Epithelial cell of esophagus (primary cell): ENCODE measurements around the gene RBMXL3.
"Not testable (repeated sequence)": the region's sequence is repeated elsewhere in the genome, so short reads cannot be mapped to it uniquely, and the experiment has no call there.

Experiments used
- DNase-seq: peaks from one replicate; pipeline ENCODE4 v3.0.0; 2010; ENCODE audit warnings: low read depth
- H3K4me3 ChIP-seq: 2 replicates; pipeline ENCODE4 v1.5.1; 2011; ENCODE audit warnings: mild to moderate bottlenecking, low read length, control low read depth
- TF ChIP-seq, protein P1 (sequence below): IDR thresholded peaks from 2 replicates; pipeline ENCODE4 v1.5.1; 2011; ENCODE audit warnings: low read depth, mild to moderate bottlenecking, low read length, control low read depth, inconsistent platforms; ENCODE audit not compliant: insufficient read depth; ENCODE audit errors: missing control alignments

The RBMXL3 gene

DNA sequence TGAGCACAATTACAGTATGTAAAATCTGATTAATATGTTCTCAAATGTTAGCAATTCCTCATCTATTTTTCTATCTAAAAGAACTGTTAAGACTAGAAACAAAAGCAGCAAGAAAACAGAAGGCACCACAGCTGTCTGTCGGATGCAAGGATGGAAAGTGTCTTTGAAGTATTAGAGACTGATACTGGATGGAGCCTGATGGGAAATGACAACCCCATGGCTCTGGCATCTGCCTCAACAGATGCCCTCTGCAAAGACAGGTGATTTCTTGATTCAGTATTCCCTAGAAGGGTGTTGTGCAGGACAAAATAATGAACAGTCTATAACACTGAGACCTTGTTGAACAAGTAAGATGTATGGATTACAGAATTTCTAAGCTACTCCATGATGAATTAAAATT, 24.9 kb downstream of the RBMXL3 start:
- TF ChIP-seq, protein P1, sequence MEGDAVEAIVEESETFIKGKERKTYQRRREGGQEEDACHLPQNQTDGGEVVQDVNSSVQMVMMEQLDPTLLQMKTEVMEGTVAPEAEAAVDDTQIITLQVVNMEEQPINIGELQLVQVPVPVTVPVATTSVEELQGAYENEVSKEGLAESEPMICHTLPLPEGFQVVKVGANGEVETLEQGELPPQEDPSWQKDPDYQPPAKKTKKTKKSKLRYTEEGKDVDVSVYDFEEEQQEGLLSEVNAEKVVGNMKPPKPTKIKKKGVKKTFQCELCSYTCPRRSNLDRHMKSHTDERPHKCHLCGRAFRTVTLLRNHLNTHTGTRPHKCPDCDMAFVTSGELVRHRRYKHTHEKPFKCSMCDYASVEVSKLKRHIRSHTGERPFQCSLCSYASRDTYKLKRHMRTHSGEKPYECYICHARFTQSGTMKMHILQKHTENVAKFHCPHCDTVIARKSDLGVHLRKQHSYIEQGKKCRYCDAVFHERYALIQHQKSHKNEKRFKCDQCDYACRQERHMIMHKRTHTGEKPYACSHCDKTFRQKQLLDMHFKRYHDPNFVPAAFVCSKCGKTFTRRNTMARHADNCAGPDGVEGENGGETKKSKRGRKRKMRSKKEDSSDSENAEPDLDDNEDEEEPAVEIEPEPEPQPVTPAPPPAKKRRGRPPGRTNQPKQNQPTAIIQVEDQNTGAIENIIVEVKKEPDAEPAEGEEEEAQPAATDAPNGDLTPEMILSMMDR = no peak
- H3K4me3 ChIP-seq = no peak overlapping the region
- no peak for DNase-seq

GRCh38 chrX:115214605-115215004, 25.4 kb downstream of the RBMXL3 start:
- TF ChIP-seq, protein P1 = no peak
- H3K4me3 ChIP-seq = no peak overlapping the region
- DNase-seq = no peak

- H3K4me3 ChIP-seq, DNase-seq: not testable (repeated sequence)
Measured at GRCh38 chrX:115217346-115217745, 28.1 kb downstream of the RBMXL3 start.

DNA sequence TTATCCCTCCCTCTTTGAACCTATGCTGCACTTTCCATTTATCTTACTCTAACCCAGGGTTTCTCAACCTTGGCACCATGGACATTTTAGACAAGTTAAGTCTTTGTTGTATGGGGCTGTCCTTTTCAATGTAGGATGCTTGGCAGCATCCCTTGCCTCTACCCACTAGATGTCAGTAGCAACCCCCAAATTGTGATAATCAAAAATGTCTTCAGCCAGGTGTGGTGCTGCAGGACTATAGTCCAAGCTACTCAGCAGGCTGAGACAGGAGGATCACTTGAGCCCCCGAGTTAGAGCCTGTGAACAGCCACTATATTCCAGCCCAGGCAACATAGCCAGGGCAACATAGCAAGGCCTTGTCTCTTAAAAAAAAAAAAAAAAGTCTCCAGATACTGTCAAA, 37.7 kb downstream of the RBMXL3 start:
- TF ChIP-seq, protein P1 = peak; percentile 55
- DNase-seq = peak; percentile 36
- no peak overlapping the region for H3K4me3 ChIP-seq

- no peak for DNase-seq
- TF ChIP-seq, protein P1 = no peak
Measured at GRCh38 chrX:115229337-115230003, 40.3 kb downstream of the RBMXL3 start.

GRCh38 chrX:115232933-115233496, 43.8 kb downstream of the RBMXL3 start:
- DNase-seq = no peak
- no peak overlapping the region for H3K4me3 ChIP-seq
- TF ChIP-seq, protein P1 = no peak

More at GRCh38 chrX:115229337-115230003, 40.3 kb downstream of the RBMXL3 start:
- no peak overlapping the region for H3K4me3 ChIP-seq

DNA sequence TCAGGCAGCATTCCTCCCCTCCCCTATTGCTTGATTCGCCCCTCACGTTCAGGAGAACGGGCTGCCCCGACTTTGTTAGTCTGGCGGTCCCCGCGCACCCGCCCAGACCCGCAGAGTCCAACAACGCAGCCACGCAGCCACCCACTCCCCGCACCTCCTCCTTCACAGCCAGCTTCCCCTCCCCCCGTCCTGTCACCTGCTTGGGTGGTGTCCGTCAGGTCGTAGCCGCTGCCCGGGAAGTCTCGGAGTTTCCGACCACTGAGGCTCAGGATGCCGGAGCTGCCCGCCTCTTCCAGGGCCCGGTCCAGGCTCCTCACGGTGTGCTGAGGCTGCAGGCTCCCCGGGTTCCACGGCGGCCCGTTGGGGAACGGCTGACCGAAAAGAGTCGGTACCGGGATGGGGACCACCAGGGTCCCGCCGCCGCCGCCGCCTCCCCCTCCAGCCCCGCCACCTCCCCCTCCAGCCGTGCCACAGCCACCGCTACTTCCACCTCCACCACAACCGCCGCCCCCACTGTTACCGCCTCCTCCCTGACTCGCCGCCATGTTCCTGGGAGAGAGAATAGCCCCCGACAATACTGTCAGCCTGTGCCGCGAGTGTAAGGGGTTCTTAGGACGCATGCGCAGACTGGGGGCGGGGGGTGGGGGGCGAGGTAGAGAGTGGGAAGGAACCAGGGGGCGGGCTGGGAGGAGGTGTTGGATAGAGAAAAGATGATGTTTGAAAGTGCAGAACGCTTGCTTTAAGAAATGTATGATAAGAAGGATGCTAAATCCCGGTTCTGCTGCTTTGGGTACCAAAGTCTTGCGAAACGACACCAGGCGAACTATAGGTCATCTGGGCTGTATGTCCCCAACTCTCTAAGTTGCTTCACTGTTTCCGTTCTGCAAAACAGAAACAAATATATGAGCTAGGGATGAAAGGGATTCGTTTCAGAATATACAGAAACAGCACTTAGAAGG, 44.6 kb downstream of the RBMXL3 start, which contains the start of gene LRCH2:
Gene LRCH2 (minus strand): TSS at position 600 of the 959 bp plus-strand sequence. CDS start 55 bp downstream, at position 545.
- no peak for DNase-seq
- no peak within 1 kb of the TSS for H3K4me3 ChIP-seq
- TF ChIP-seq, protein P1 = no peak
